ENCODE measurements around the gene IL17RE. TPM values are rescaled to one million over a fixed set of nuclear protein-coding genes. Genes with fewer than 3 reads are reported as not detected.

The IL17RE gene
- total RNA-seq, 2 donors from 2014 or later = 5.9 to 20.1 TPM

DNA sequence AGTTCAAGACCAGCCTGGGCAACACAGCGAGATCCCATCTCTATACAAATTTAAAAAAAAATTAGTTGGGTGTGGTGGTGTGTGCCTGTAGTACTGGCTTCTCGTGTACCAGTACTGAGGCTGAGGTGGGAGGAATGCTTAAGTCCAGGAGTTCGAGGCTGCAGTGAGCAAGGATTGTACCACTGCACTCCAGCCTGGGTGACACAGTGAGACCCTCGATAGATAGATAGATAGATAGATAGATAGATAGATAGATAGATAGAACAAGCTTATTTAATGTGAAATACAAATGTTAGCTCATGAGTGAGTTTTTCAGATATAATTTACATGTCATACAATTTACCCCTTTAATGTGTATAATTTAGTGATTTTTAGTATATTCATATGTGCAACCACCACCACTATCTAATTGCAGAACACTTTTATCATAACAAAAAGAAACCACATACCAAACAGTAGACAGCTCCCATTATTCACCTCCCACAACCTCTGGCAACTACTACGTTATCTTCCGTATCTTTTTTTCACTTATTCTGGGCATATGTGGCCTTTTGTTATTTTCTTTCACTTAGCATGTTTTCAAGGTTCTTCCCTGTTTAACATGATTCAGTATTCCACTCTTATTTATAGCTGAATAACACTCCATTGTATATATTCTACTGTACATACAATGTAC is 62.7 kb downstream of the IL17RE start:
- Mint-ChIP-seq H3K27ac (no peak overlapping the region), H3K27me3 (no peaks in the 10 kb centered on the region), H3K4me3 (no peak overlapping the region), H3K36me3 (ENCODE audit: low read depth) (peaks cover 79% of the 10 kb centered on the region), H3K9me3 (no peaks in the 10 kb centered on the region), H3K4me1 (peaks cover 5% of the 10 kb centered on the region)
- no peak for ATAC-seq (replicated peaks)

Other genes starting within 250 kb of the IL17RE start
- under 1 TPM; 0.32 to 0.54 TPM for gene CPNE9, start 199.0 kb upstream of the IL17RE start, total RNA-seq
- gene BRPF1, start 171.1 kb upstream of the IL17RE start, total RNA-seq = 10 to 100 TPM; 22.7 to 31.0 TPM
- gene OGG1, start 152.9 kb upstream of the IL17RE start, total RNA-seq = 10 to 100 TPM; 37.4 to 52.3 TPM
- 10 to 100 TPM; 23.9 to 75.4 TPM for gene CAMK1, start 132.9 kb upstream of the IL17RE start, total RNA-seq
- gene TADA3, start 110.4 kb upstream of the IL17RE start, total RNA-seq = 10 to 100 TPM; 77.8 to 81.9 TPM
- gene ARPC4, start 109.8 kb upstream of the IL17RE start, total RNA-seq = 100 to 1,000 TPM; 159 to 291 TPM
- gene TTLL3, start 92.6 kb upstream of the IL17RE start, total RNA-seq = 100 to 1,000 TPM in 1 of 2 donors, 10 to 100 TPM in 1; 55.9 to 123 TPM
- 10 to 100 TPM; 65.9 to 66.9 TPM for gene RPUSD3, start 58.8 kb upstream of the IL17RE start, total RNA-seq
- under 1 TPM in 1 of 2 donors, not detected in 1; 0.42 TPM for gene CIDEC, start 22.6 kb upstream of the IL17RE start, total RNA-seq
- gene JAGN1, start 12.2 kb upstream of the IL17RE start, total RNA-seq = 10 to 100 TPM; 22.8 to 32.0 TPM
- 1 to 10 TPM; 1.2 to 3.5 TPM for gene IL17RC, start 14.2 kb downstream of the IL17RE start, total RNA-seq
- 10 to 100 TPM; 14.2 to 36.7 TPM for gene CRELD1, start 31.0 kb downstream of the IL17RE start, total RNA-seq
- gene PRRT3, start 49.6 kb downstream of the IL17RE start, total RNA-seq = 1 to 10 TPM; 3.2 to 9.1 TPM
- 10 to 100 TPM; 50.3 to 59.7 TPM for gene EMC3, start 84.0 kb downstream of the IL17RE start, total RNA-seq
- 10 to 100 TPM; 59.0 to 74.0 TPM for gene FANCD2, start 123.6 kb downstream of the IL17RE start, total RNA-seq
- not detected for gene FANCD2OS, start 205.4 kb downstream of the IL17RE start, total RNA-seq
- gene BRK1, start 212.8 kb downstream of the IL17RE start, total RNA-seq = 100 to 1,000 TPM in 1 of 2 donors, 10 to 100 TPM in 1; 93.3 to 111 TPM
- 10 to 100 TPM; 62.7 to 63.7 TPM for gene VHL, start 238.9 kb downstream of the IL17RE start, total RNA-seq

All from activated T-helper 17 cell treated with anti-CD3 and anti-CD28 coated beads, Interleukin-2, amount 50 U/mL, for 72 hours (primary cell).